Upper lobe of right lung (tissue), 1 donor: ENCODE measurements around the gene OMG. TPM values are rescaled to one million over a fixed set of nuclear protein-coding genes. Genes with fewer than 3 reads are reported as not detected.

Experiments
- ATAC-seq: fragments of 200-7000 bp; cut with Tn5 transposase; one replicate; pipeline ENCODE4 v1.9.1; 2020; ENCODE audit warnings: mild to moderate bottlenecking, moderate library complexity
- DNase-seq: peaks from one replicate; pipeline ENCODE4 v3.0.0-alpha.2; 2020
- H3K27ac ChIP-seq: fragments of 200-600 bp; one replicate; pipeline ENCODE4 v1.8.0; 2022
- H3K27me3 ChIP-seq: fragments of 200-600 bp; one replicate; pipeline ENCODE4 v1.8.0; 2022; ENCODE audit warnings: mild to moderate bottlenecking
- H3K36me3 ChIP-seq: fragments of 200-600 bp; one replicate; pipeline ENCODE4 v1.8.0; 2022
- H3K4me1 ChIP-seq: fragments of 200-600 bp; one replicate; pipeline ENCODE4 v1.8.0; 2022
- H3K4me3 ChIP-seq: fragments of 200-600 bp; one replicate; pipeline ENCODE4 v1.8.0; 2022; ENCODE audit warnings: mild to moderate bottlenecking
- H3K9me3 ChIP-seq: fragments of 200-600 bp; one replicate; pipeline ENCODE4 v1.8.0; 2022
- intact Hi-C: fragments of 100-400 bp; cut with DNase I; formaldehyde crosslinking; loops from one replicate; pipeline ENCODE4 v1.11.0; 2022
- total RNA-seq: library from RNA; stranded (reverse); fragmentation: NEBNext Ultra II Directional; extraction: Animal tissue kit (Norgen Biotek cat#: 25700); gene quantifications from one replicate; pipeline ENCODE4 v1.2.1, GENCODE V29; 2021
- TF ChIP-seq, protein P1 (sequence below): fragments of 200-600 bp; IDR thresholded peaks from one replicate; pipeline ENCODE4 v1.8.0; 2022; ENCODE audit warnings: antibody characterized with exemption
- donor health status: DM: no; HTN: yes; CAD: no; lungs with severe emphysema.

OMG gene
- total RNA-seq, 1 donor from 2014 or later = 10.3 TPM

DNA sequence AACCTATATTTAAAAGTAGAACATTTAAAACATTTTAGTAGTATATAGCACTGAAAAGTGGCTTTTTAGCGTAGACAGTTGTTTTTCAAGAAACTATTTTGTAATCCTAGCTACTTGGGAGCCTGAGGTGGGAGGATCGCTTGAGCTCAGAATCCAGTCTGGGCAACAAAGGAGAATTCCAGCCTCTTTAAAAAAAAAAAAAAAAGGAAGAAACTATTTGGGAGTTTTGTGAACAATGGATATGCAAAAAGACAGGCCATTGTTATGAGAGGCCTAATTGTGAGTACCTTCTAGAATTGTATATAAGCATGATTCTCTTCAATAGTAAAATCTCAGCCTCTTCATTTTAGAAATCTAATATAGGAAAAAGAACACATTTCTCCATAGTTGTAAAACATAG lies 17.6 kb downstream of the OMG start:
- ATAC-seq = no peak
- TF ChIP-seq, protein P1, sequence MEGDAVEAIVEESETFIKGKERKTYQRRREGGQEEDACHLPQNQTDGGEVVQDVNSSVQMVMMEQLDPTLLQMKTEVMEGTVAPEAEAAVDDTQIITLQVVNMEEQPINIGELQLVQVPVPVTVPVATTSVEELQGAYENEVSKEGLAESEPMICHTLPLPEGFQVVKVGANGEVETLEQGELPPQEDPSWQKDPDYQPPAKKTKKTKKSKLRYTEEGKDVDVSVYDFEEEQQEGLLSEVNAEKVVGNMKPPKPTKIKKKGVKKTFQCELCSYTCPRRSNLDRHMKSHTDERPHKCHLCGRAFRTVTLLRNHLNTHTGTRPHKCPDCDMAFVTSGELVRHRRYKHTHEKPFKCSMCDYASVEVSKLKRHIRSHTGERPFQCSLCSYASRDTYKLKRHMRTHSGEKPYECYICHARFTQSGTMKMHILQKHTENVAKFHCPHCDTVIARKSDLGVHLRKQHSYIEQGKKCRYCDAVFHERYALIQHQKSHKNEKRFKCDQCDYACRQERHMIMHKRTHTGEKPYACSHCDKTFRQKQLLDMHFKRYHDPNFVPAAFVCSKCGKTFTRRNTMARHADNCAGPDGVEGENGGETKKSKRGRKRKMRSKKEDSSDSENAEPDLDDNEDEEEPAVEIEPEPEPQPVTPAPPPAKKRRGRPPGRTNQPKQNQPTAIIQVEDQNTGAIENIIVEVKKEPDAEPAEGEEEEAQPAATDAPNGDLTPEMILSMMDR = no peak
- Histone ChIP-seq H3K27ac (no peak overlapping the region), H3K4me1 (peaks cover 9% of the 10 kb centered on the region), H3K36me3 (peaks cover 7% of the 10 kb centered on the region), H3K27me3 (no peaks in the 10 kb centered on the region), H3K9me3 (no peaks in the 10 kb centered on the region), H3K4me3 (no peak overlapping the region)
- DNase-seq = no peak
- intact Hi-C loops = no loop called here

GRCh38 chr17:31275116-31275515 lies 21.9 kb downstream of the OMG start:
- peak overlapping the region; percentile 55 for H3K27ac ChIP-seq
- TF ChIP-seq, protein P1 = no peak
- intact Hi-C loops = no loop called here
- H3K36me3 ChIP-seq = peaks cover 9% of the 10 kb centered on the region
- peaks cover 19% of the 10 kb centered on the region for H3K4me1 ChIP-seq
- H3K4me3 ChIP-seq = no peak overlapping the region
- ATAC-seq (no peak), DNase-seq (no peak)
- H3K27me3 ChIP-seq = no peaks in the 10 kb centered on the region
- H3K9me3 ChIP-seq = no peaks in the 10 kb centered on the region

DNA sequence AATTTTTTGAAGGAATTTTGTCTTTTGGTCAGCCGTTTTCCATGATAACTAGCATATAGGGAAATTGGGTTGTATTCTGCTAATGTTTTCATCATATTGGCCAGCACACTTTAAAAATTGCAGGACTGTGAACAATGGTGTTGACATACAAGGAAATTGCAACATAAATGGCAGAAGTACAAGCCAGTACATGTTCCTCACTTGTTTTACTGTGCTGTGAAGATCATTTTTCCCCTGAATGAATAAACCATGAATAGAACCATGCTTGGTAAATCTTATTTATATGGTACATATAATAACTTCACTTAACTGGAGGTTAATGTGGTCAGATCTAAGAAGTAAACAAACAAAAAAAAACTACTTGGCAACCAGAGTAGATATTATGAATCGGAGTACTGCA lies 22.8 kb downstream of the OMG start:
- Histone ChIP-seq H3K4me1 (peaks cover 19% of the 10 kb centered on the region), H3K9me3 (no peaks in the 10 kb centered on the region), H3K4me3 (no peak overlapping the region), H3K27me3 (no peaks in the 10 kb centered on the region), H3K36me3 (peaks cover 9% of the 10 kb centered on the region), H3K27ac (peak overlapping the region; percentile 55)
- DNase-seq (no peak), ATAC-seq (peak; percentile 82)
- TF ChIP-seq, protein P1 = no peak
- intact Hi-C loops = no loop called here

DNA sequence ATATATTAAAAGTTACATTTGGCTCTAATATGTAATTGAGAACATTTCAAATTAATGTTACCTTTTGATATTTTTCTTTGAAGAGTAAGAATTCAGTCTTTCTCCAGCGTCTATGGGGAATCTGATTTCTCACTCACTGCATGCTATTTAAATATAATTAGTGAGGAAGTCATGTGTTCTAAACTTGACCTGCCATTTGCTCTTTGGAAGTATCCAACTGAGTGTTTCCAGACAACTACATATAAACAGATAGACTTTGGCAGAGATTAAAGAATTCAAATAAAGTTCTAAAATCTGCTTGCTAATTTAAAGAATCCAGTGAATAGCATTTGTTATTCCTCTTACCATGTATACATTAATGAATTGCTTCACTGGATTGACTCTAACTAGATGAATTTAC lies 23.5 kb downstream of the OMG start:
- no peak for DNase-seq
- no peak for ATAC-seq
- Histone ChIP-seq H3K36me3 (peaks cover 9% of the 10 kb centered on the region), H3K9me3 (no peaks in the 10 kb centered on the region), H3K27me3 (no peaks in the 10 kb centered on the region), H3K27ac (peak overlapping the region; percentile 55), H3K4me1 (peaks cover 25% of the 10 kb centered on the region), H3K4me3 (peak overlapping the region; percentile 12)
- TF ChIP-seq, protein P1 = no peak
- intact Hi-C loops = no loop called here

DNA sequence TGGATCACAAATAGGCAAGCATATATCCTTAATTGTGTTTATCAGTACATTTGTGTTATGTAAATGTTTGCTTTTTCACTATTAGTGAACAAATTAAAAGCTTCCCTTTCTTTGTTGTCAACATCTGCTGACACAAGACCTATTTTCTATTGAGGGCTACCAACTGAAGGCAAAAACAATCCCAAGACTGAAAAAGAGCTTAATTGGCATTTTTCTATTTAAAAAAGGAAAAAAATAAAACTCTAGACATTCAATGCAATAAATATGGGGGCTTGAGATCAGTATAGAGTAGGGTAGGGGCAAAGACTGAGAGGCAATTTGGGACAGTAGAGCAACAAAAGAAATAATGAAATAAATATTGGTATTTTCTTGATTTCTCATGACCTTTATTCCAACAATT lies 24.2 kb downstream of the OMG start:
- Histone ChIP-seq H3K4me1 (peaks cover 25% of the 10 kb centered on the region), H3K4me3 (peak overlapping the region; percentile 12), H3K27me3 (no peaks in the 10 kb centered on the region), H3K9me3 (no peaks in the 10 kb centered on the region), H3K36me3 (peaks cover 9% of the 10 kb centered on the region), H3K27ac (peak overlapping the region; percentile 55)
- DNase-seq = no peak
- TF ChIP-seq, protein P1 = no peak
- no peak for ATAC-seq
- intact Hi-C loops = no loop called here

- H3K4me3 ChIP-seq = no peak overlapping the region
- TF ChIP-seq, protein P1 = no peak
- ATAC-seq (no peak), DNase-seq (no peak)
- H3K36me3 ChIP-seq = peaks cover 9% of the 10 kb centered on the region
- no peak overlapping the region for H3K27ac ChIP-seq
- intact Hi-C loops = no loop called here
- H3K4me1 ChIP-seq = peaks cover 25% of the 10 kb centered on the region
- H3K27me3 ChIP-seq = no peaks in the 10 kb centered on the region
- H3K9me3 ChIP-seq = no peaks in the 10 kb centered on the region
Observed at GRCh38 chr17:31272236-31272635, 24.8 kb downstream of the OMG start.
